ENCODE data around the gene CPO.

Gene CPO

DNA sequence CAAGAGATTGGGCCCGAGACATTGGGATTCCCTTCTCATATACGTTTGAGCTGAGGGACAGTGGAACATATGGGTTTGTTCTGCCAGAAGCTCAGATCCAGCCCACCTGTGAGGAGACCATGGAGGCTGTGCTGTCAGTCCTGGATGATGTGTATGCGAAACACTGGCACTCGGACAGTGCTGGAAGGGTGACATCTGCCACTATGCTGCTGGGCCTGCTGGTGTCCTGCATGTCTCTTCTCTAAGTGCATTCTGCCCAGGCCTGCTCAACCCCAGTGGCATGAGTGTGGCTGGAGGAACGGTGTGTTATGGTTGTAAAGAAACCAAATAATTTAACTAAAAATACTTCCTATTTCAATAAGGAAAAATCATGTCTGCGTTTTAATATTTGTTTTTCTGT is 29.9 kb downstream of the CPO start:
- H3K27me3 ChIP-seq (ENCODE audit: control insufficient read depth, low read length) = 0 out of 2 replicates have a peak, but pooled peaks cover 3% of the 10 kb centered on the region
- H3K4me2 ChIP-seq (ENCODE audit: low read length) = no peak overlapping the region
- no peaks in the 10 kb centered on the region for H3F3A ChIP-seq (ENCODE audit: control insufficient read depth, insufficient read depth)
- TF ChIP-seq EZH2phosphoT487 (IDR thresholded peaks at IDR 0.05; ENCODE audit: borderline replicate concordance, low read length) = no peak
- TF ChIP-seq, protein P1, sequence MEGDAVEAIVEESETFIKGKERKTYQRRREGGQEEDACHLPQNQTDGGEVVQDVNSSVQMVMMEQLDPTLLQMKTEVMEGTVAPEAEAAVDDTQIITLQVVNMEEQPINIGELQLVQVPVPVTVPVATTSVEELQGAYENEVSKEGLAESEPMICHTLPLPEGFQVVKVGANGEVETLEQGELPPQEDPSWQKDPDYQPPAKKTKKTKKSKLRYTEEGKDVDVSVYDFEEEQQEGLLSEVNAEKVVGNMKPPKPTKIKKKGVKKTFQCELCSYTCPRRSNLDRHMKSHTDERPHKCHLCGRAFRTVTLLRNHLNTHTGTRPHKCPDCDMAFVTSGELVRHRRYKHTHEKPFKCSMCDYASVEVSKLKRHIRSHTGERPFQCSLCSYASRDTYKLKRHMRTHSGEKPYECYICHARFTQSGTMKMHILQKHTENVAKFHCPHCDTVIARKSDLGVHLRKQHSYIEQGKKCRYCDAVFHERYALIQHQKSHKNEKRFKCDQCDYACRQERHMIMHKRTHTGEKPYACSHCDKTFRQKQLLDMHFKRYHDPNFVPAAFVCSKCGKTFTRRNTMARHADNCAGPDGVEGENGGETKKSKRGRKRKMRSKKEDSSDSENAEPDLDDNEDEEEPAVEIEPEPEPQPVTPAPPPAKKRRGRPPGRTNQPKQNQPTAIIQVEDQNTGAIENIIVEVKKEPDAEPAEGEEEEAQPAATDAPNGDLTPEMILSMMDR (IDR thresholded peaks at IDR 0.05; ENCODE audit: low read depth, low read length, poor library complexity, severe bottlenecking) = no peak
- H4K20me1 ChIP-seq (ENCODE audit: control insufficient read depth, insufficient read depth, low read depth, low read length) = no peaks in the 10 kb centered on the region
- H3K36me3 ChIP-seq (ENCODE audit: control insufficient read depth, low read length) = no peaks in the 10 kb centered on the region
- no peaks in the 10 kb centered on the region for H3K79me2 ChIP-seq (ENCODE audit: control insufficient read depth, low read length)
- H3K9me2 ChIP-seq (replicated peaks; ENCODE audit: control insufficient read depth, low read length) = no peaks in the 10 kb centered on the region
- no peaks in the 10 kb centered on the region for H3K4me1 ChIP-seq (ENCODE audit: control insufficient read depth, low read length)
- no peak overlapping the region for H3K4me3 ChIP-seq (ENCODE audit: low read length)
- H3K27ac ChIP-seq (ENCODE audit: low read depth, low read length) = no peak overlapping the region
- H3K9me3 ChIP-seq (ENCODE audit: control insufficient read depth, insufficient read depth, low read length) = no peaks in the 10 kb centered on the region

DNA sequence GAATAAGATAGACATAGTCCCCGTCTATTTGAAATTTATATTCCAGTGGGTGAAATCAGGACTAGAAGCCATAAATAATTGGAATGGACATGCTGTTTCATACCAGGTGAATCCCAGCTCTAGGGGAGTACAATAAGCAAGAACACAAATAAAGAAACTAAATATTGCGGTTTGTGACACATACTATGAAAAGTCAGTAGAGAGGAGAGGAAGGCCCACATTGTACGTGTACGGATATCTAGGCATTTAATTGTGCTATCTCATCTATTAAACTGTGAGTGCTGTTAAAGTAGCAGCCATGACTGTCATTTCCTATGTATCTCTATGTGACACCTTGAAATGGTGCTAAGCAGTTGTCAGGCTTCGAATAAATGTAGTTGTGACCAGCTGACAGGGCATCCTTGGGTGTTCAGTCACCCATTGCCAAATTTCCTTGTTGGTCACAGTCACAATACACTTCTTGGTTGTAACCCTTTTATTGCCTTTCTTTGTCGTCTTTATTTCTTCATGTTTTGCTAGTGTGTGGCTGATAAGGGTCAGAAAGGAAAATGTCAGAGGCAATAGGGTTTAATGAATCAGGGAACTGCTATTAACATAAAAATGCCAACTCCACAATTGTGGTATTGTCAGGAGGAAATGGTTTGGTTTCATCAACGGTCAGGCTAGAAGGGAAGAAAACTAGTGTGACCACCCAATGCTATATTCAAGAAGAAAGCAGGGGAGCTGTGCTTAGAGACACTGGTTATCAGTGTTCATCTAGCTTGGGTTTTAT is 31.5 kb downstream of the CPO start:
- no peak for TF ChIP-seq EZH2phosphoT487 (IDR thresholded peaks at IDR 0.05; ENCODE audit: borderline replicate concordance, low read length)
- TF ChIP-seq, protein P1 (IDR thresholded peaks at IDR 0.05; ENCODE audit: low read depth, low read length, poor library complexity, severe bottlenecking) = no peak
- Histone ChIP-seq H3K9me3 (ENCODE audit: control insufficient read depth, insufficient read depth, low read length) (no peaks in the 10 kb centered on the region), H3K4me2 (ENCODE audit: low read length) (no peak overlapping the region), H3K27me3 (ENCODE audit: control insufficient read depth, low read length) (0 out of 2 replicates have a peak, but pooled peaks cover 3% of the 10 kb centered on the region), H4K20me1 (ENCODE audit: control insufficient read depth, insufficient read depth, low read depth, low read length) (no peaks in the 10 kb centered on the region), H3F3A (ENCODE audit: control insufficient read depth, insufficient read depth) (no peaks in the 10 kb centered on the region), H3K79me2 (ENCODE audit: control insufficient read depth, low read length) (no peaks in the 10 kb centered on the region), H3K4me3 (ENCODE audit: low read length) (no peak overlapping the region), H3K9me2 (replicated peaks; ENCODE audit: control insufficient read depth, low read length) (no peaks in the 10 kb centered on the region), H3K27ac (ENCODE audit: low read depth, low read length) (no peak overlapping the region), H3K36me3 (ENCODE audit: control insufficient read depth, low read length) (no peaks in the 10 kb centered on the region), H3K4me1 (ENCODE audit: control insufficient read depth, low read length) (no peaks in the 10 kb centered on the region)

DNA sequence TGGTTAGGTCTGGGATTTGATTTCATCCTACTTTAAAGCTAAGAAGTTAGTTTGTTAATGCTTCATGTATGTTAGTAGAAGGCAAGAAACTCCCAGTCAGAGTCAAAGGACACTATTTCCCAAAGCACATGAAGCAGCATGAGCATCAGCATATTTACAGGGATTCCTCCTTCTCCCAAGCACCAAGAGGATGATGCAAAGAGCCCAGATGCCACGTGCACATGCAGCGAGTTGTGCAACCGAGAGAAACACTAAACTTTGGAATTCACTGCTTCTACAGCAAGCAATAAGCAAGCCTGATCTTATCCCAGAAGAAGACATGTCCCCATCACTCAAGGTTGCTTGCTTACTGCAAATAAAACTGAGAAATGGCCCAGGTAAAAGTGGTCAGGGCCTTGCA is 32.5 kb downstream of the CPO start:
- TF ChIP-seq, protein P1 (IDR thresholded peaks at IDR 0.05; ENCODE audit: low read depth, low read length, poor library complexity, severe bottlenecking) = no peak
- no peak for TF ChIP-seq EZH2phosphoT487 (IDR thresholded peaks at IDR 0.05; ENCODE audit: borderline replicate concordance, low read length)

More for the DNA sequence above, 32.5 kb downstream of the CPO start:
- H4K20me1 ChIP-seq (ENCODE audit: control insufficient read depth, insufficient read depth, low read depth, low read length) = no peaks in the 10 kb centered on the region
- H3K79me2 ChIP-seq (ENCODE audit: control insufficient read depth, low read length) = no peaks in the 10 kb centered on the region
- no peak overlapping the region for H3K4me2 ChIP-seq (ENCODE audit: low read length)
- H3K9me2 ChIP-seq (replicated peaks; ENCODE audit: control insufficient read depth, low read length) = no peaks in the 10 kb centered on the region
- H3K4me3 ChIP-seq (ENCODE audit: low read length) = no peak overlapping the region
- no peaks in the 10 kb centered on the region for H3K36me3 ChIP-seq (ENCODE audit: control insufficient read depth, low read length)
- H3K27ac ChIP-seq (ENCODE audit: low read depth, low read length) = no peak overlapping the region
- no peaks in the 10 kb centered on the region for H3K4me1 ChIP-seq (ENCODE audit: control insufficient read depth, low read length)
- H3F3A ChIP-seq (ENCODE audit: control insufficient read depth, insufficient read depth) = no peaks in the 10 kb centered on the region
- H3K9me3 ChIP-seq (ENCODE audit: control insufficient read depth, insufficient read depth, low read length) = no peaks in the 10 kb centered on the region
- 0 out of 2 replicates have a peak, but pooled peaks cover 3% of the 10 kb centered on the region for H3K27me3 ChIP-seq (ENCODE audit: control insufficient read depth, low read length)
